G401.6 (cell line): ENCODE data around the gene CFAP210.
"Not testable (repeated sequence)": the region's sequence is repeated elsewhere in the genome, so short reads cannot be mapped to it uniquely, and the experiment has no call there.

ENCODE experiments used
- FAIRE-seq: peaks from 2 replicates; lab custom pipeline; 2012; peaks lifted over from hg19 to GRCh38; lab: Jason Lieb, UNC

CFAP210 gene

DNA sequence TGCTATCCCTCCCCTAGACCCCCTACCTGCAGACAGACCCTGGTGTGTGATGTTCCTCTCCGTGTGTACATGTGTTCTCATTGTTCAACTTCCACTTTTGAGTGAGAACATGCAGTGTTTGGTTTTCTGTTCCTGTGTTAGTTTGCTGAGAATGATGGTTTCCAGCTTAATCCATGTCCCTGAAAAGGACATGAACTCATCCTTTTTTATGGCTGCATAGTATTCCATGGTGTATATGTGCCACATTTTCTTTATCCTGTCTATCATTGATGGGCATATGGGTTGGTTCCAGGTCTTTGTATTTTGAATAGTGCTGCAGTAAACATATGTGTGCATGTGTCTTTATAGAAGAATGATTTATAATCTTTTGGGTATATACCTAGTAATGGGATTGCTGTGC lies 78.2 kb downstream of the CFAP210 start:
- not testable (repeated sequence) for FAIRE-seq

DNA sequence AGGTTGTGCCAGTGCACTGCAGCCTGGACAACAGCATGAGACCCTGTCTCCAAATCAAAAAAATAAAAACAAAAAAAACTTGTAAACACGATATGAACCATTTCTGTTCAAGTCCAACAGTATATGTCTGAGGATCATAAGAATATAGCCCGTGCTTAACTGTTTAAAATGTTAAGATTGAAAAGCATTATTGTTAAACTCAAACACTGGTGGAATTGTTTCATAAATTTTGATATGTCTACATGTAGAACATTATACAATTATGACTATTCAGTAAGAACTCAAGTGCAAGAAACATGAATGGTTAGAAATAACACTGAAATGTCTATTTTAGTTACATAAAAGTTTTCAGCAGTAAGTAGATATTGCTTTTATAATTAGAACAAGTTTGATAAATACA lies 80.3 kb downstream of the CFAP210 start:
- no peak for FAIRE-seq

DNA sequence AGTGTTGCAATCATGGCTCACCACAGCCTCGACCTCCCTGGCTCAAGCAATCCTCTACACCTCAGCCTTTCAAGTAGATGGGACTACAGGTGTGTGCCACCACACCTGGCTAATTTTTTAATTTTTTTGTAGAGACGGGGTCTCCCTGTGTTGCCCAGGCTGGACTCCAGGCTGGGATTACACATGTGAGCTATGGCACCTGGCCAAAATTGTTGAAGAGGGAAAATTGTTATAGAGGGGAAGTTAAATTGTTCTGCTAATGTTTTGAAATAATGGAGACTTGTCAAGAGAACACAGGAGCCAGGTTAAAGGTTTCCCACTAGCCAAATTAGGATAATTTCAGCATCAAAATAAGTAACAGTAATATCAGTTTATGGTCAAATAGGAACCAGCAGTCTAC lies 84.9 kb downstream of the CFAP210 start:
- FAIRE-seq = no peak

DNA sequence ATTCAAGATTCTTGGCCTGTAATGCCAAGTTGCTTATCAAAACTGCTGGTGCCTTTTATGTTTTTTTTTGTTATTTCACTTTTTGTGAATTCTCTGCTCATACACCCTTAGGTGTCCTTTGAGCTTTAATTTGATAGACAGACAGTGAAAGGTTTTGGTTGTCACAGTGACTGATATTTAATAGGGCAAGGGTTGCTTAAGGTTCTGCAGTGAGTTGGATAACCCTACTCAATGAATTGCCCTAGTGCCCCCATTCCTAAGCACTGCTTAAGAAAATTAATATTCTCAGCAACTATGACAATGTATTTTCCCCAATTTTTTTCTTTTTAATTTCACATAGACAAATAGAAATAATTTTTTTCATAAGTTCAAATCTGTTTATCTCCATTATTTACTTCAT lies 94.6 kb downstream of the CFAP210 start:
- FAIRE-seq = no peak

DNA sequence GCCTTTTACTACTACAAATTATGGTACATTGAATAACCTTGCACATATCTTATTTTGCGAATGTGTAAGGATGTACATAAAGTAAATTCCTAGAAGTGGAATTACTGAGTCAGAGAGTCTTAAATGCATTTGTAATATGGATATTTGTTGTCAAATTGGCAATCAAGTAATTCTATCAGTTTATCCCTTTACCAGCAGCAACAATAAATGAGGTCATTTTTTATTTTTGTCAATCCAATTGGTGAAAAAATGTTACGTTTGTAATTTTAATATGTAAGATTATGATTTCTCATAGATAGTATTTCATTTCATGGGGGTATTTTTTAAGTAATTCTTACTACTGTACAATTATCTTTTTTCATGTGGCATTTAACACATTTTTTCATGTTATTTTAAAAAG lies 95.2 kb downstream of the CFAP210 start:
- no peak for FAIRE-seq

DNA sequence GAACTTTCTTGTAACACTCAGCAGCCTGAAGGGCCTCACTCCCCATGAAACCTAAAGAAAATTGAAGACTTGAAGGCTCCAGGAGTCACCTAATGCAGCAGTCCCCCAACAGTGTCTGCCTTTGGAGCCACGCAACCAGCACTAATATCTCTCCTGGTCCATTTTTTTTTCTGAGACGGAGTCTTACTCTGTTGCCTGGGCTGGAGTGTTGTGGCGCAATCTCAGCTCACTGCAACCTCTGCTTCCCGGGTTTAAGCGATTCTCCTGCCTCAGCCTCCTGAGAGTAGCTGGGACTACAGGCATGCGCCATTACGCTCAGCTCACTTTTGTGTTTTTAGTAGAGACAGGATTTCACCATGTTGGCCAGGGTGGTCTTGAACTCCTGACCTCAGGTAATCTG lies 97.7 kb downstream of the CFAP210 start:
- not testable (repeated sequence) for FAIRE-seq
